Endodermal cell (in vitro differentiated cells): ENCODE data around the gene ARIH2. TPM values are rescaled to one million over a fixed set of nuclear protein-coding genes. Genes with fewer than 3 reads are reported as not detected.

ENCODE experiments used
- DNase-seq: peaks from one replicate; pipeline ENCODE4 v3.0.0-alpha.2; 2017
- H3K27ac ChIP-seq: 2 replicates; pipeline ENCODE4 v1.5.1; 2013; ENCODE audit warnings: mild to moderate bottlenecking, low read depth, low read length, moderate library complexity
- H3K27me3 ChIP-seq: 2 replicates; pipeline ENCODE4 v1.6.1; 2013; ENCODE audit warnings: mild to moderate bottlenecking, low read length, moderate library complexity; ENCODE audit not compliant: insufficient read depth, control insufficient read depth, poor library complexity, severe bottlenecking
- H3K36me3 ChIP-seq: 2 replicates; pipeline ENCODE4 v1.7.0; 2013; ENCODE audit warnings: mild to moderate bottlenecking, low read length, moderate library complexity; ENCODE audit not compliant: control insufficient read depth, insufficient read depth
- H3K4me1 ChIP-seq: one replicate; pipeline ENCODE4 v1.7.0; 2013; ENCODE audit warnings: low read length; ENCODE audit not compliant: control insufficient read depth, insufficient read depth
- H3K4me3 ChIP-seq: 2 replicates; pipeline ENCODE4 v1.5.1; 2013; ENCODE audit warnings: mild to moderate bottlenecking, low read length, moderate library complexity
- H3K9ac ChIP-seq: 2 replicates; pipeline ENCODE4 v1.6.1; 2013; ENCODE audit warnings: mild to moderate bottlenecking, low read length, moderate library complexity; ENCODE audit not compliant: poor library complexity, severe bottlenecking; ENCODE audit errors: extremely low read depth
- H3K9me3 ChIP-seq: 2 replicates; pipeline ENCODE4 v1.6.1; 2013; ENCODE audit warnings: mild to moderate bottlenecking, low read length, moderate library complexity; ENCODE audit not compliant: control insufficient read depth
- H3K27ac Mint-ChIP-seq: 2 replicates; pipeline ENCODE4 v1.8.0; 2020; ENCODE audit warnings: mixed read lengths
- H3K27me3 Mint-ChIP-seq: 2 replicates; pipeline ENCODE4 v1.8.0; 2021; ENCODE audit warnings: mild to moderate bottlenecking, mixed read lengths; ENCODE audit not compliant: insufficient read depth
- H3K36me3 Mint-ChIP-seq: 2 replicates; pipeline ENCODE4 v1.8.0; 2020; ENCODE audit warnings: low read depth, mixed read lengths
- H3K4me1 Mint-ChIP-seq: 2 replicates; pipeline ENCODE4 v1.8.0; 2020; ENCODE audit warnings: mixed read lengths
- H3K4me3 Mint-ChIP-seq: 2 replicates; pipeline ENCODE4 v1.8.0; 2020; ENCODE audit warnings: mild to moderate bottlenecking, moderate library complexity, mixed read lengths
- H3K9me3 Mint-ChIP-seq: 2 replicates; pipeline ENCODE4 v1.8.0; 2020; ENCODE audit warnings: mild to moderate bottlenecking, mixed read lengths
- WGBS, 2 experiments: methylation state at CpG; one replicate each; pipeline versions ENCODE4 v1.1.5 to v1.1.7; 2013; ENCODE audit warnings: missing lambda C conversion rate in 2 of 2, mixed read lengths in 1 of 2; ENCODE audit not compliant: insufficient coverage in 1 of 2, insufficient read length in 1 of 2; 5-methylcytosine and 5-hydroxymethylcytosine counted together
- total RNA-seq, 2 donors: library from RNA; stranded (reverse); fragmentation: NEBNext Ultra II Directional in 1 of 2; extraction: Animal tissue kit (Norgen Biotek cat#: 25700) in 1 of 2; gene quantifications; 2 replicates in 1 of 2; 3 replicates in 1 of 2; pipeline ENCODE4 v1.2.1, GENCODE V29; 2021
- TF ChIP-seq, protein P1 (sequence below): fragments of 200-600 bp; sonication (generic); conservative IDR thresholded peaks from 2 replicates; pipeline ENCODE4 v1.5.0; 2021; ENCODE audit warnings: antibody characterized with exemption, mild to moderate bottlenecking

ARIH2 gene
- total RNA-seq, 2 donors from 2014 or later = 86.6 to 113 TPM

DNA sequence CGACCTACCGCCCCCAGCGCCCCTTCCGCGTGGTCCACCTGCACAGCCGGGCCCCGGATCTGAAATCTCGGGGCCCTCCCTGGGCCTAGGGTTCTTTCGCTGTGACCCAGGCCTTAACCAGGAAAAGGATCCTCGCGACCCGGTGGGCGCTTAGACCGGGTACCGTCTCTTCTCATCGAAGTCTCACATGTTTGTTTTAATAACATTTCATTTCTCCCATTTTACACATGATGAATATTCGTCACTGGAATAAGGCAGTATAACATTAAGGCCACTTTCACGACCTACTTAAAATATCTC lies 100.0 kb downstream of the ARIH2 start:
- Histone ChIP-seq H3K9me3 (no peaks in the 10 kb centered on the region), H3K36me3 (peaks cover 37% of the 10 kb centered on the region), H3K27me3 (no peaks in the 10 kb centered on the region), H3K9ac (peak overlapping the region; percentile 49), H3K4me1 (no peaks in the 10 kb centered on the region), H3K27ac (no peak overlapping the region), H3K4me3 (peak overlapping the region; percentile 88)
- WGBS, 2 experiments = 6 to 8% methylated on average over 16 to 18 of the region's 18 CpGs
- Mint-ChIP-seq H3K36me3 (peaks cover 25% of the 10 kb centered on the region), H3K9me3 (no peaks in the 10 kb centered on the region), H3K4me1 (peaks cover 9% of the 10 kb centered on the region), H3K27ac (peak overlapping the region; percentile 81), H3K4me3 (peak overlapping the region; percentile 89), H3K27me3 (no peaks in the 10 kb centered on the region)
- TF ChIP-seq, protein P1, sequence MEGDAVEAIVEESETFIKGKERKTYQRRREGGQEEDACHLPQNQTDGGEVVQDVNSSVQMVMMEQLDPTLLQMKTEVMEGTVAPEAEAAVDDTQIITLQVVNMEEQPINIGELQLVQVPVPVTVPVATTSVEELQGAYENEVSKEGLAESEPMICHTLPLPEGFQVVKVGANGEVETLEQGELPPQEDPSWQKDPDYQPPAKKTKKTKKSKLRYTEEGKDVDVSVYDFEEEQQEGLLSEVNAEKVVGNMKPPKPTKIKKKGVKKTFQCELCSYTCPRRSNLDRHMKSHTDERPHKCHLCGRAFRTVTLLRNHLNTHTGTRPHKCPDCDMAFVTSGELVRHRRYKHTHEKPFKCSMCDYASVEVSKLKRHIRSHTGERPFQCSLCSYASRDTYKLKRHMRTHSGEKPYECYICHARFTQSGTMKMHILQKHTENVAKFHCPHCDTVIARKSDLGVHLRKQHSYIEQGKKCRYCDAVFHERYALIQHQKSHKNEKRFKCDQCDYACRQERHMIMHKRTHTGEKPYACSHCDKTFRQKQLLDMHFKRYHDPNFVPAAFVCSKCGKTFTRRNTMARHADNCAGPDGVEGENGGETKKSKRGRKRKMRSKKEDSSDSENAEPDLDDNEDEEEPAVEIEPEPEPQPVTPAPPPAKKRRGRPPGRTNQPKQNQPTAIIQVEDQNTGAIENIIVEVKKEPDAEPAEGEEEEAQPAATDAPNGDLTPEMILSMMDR = no peak
- DNase-seq = no peak

GRCh38 chr3:49019941-49020329 lies 101.3 kb downstream of the ARIH2 start:
- peak overlapping the region; percentile 88 for H3K27ac Mint-ChIP-seq
- H3K36me3 ChIP-seq = peaks cover 40% of the 10 kb centered on the region
- TF ChIP-seq, protein P1 = no peak
- H3K27ac ChIP-seq = no peak overlapping the region
- H3K4me1 ChIP-seq = no peaks in the 10 kb centered on the region
- H3K4me3 Mint-ChIP-seq = peak overlapping the region; percentile 89
- peak overlapping the region; percentile 98 for H3K4me3 ChIP-seq
- H3K27me3 ChIP-seq = no peaks in the 10 kb centered on the region
- H3K36me3 Mint-ChIP-seq = peaks cover 32% of the 10 kb centered on the region
- DNase-seq = peak; percentile 53
- peak overlapping the region; percentile 90 for H3K9ac ChIP-seq
- peaks cover 9% of the 10 kb centered on the region for H3K4me1 Mint-ChIP-seq
- no peaks in the 10 kb centered on the region for H3K9me3 ChIP-seq
- H3K9me3 Mint-ChIP-seq = no peaks in the 10 kb centered on the region
- no peaks in the 10 kb centered on the region for H3K27me3 Mint-ChIP-seq
- WGBS, 2 experiments = 67 to 81% methylated on average over 11 to 12 of the region's 12 CpGs

DNA sequence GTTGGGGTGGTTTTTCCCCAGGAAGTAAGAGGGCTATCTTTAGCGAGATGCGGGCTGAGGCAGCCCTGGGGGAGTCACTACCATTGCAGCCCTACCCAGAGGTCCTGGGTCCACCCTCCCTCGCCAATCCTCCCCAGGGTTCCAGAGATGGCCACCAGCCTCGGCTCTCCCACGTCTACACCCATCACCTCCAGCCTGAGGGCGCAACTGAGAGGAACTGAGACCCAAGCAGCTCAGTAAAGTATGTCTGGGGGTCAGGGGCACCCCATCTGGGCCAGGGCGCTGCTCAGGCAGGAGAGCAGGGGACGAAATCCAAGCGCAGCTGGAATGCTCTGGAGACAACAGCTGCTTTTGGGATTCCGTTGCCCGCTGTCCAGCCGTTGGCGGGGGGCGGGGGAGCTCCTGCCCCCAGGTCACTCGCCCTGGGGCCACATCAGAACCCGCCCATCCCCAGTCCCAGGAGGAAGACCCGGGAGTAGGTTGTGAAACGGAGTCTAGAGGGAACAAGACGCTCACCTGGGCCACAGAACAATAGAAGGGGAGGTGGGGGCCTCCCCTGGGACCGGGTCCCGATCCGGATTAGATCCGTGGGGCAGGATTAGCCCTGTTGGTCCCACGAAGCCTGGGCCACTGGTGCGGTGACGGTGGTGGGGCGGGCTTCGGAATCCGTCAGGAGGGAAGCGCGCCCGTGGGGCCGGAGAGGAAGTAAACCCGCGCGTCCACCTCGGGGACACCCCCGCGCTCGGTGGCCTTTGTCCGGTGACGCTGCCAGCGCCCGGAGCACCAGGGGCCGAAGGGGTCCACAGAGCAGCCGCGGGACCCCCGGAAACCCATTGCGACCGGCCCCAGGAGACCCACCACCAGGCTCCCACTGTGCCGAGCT lies 101.9 kb downstream of the ARIH2 start:
- H3K27ac ChIP-seq = peak overlapping the region; percentile 99
- H3K4me3 ChIP-seq = peak overlapping the region; percentile 98
- Mint-ChIP-seq H3K36me3 (peaks cover 33% of the 10 kb centered on the region), H3K9me3 (no peaks in the 10 kb centered on the region), H3K4me3 (peak overlapping the region; percentile 89), H3K4me1 (peaks cover 9% of the 10 kb centered on the region), H3K27ac (peak overlapping the region; percentile 88), H3K27me3 (no peaks in the 10 kb centered on the region)
- no peaks in the 10 kb centered on the region for H3K4me1 ChIP-seq
- peak; percentile 72 for DNase-seq
- TF ChIP-seq, protein P1 = no peak
- 3 to 8% methylated on average over 15 to 51 of the region's 51 CpGs for WGBS, 2 experiments
- peak overlapping the region; percentile 90 for H3K9ac ChIP-seq
- peaks cover 40% of the 10 kb centered on the region for H3K36me3 ChIP-seq
- H3K9me3 ChIP-seq = no peaks in the 10 kb centered on the region
- H3K27me3 ChIP-seq = no peaks in the 10 kb centered on the region
